Testis (tissue), 3 donors: Measurements from ENCODE around the gene EVI5. TPM values are rescaled to one million over a fixed set of nuclear protein-coding genes. Genes with fewer than 3 reads are reported as not detected.
A peak's percentile ranks its signal among the peaks of the same experiment; 100 is the strongest.
"Not testable (repeated sequence)": the region's sequence is repeated elsewhere in the genome, so short reads cannot be mapped to it uniquely, and the experiment has no call there.

Experiments
- DNase-seq: peaks from one replicate; pipeline ENCODE4 v3.0.0-alpha.2; 2019
- H3K27ac ChIP-seq, 2 donors: fragments of 200-600 bp; sonication (generic); one replicate each; pipeline ENCODE4 v1.5.1; 2019
- H3K27me3 ChIP-seq: fragments of 200-600 bp; sonication (generic); one replicate; pipeline ENCODE4 v1.5.1; 2019
- H3K36me3 ChIP-seq: fragments of 200-600 bp; sonication (generic); one replicate; pipeline ENCODE4 v1.5.1; 2017; ENCODE audit warnings: low read depth; ENCODE audit errors: missing control alignments
- H3K4me1 ChIP-seq: fragments of 200-600 bp; sonication (generic); one replicate; pipeline ENCODE4 v1.5.1; 2019
- H3K4me3 ChIP-seq, 2 donors: fragments of 200-600 bp; sonication (generic); one replicate each; pipeline ENCODE4 v1.5.1; 2017 to 2019
- H3K9me3 ChIP-seq: fragments of 200-600 bp; sonication (generic); one replicate; pipeline ENCODE4 v1.5.1; 2017
- POLR2A ChIP-seq: fragments of 450-650 bp; IDR thresholded peaks from one replicate; pipeline ENCODE4 v1.6.1; 2017; ENCODE audit warnings: antibody characterized with exemption, mild to moderate bottlenecking, moderate library complexity
- WGBS, 2 donors: methylation state at CpG; one replicate each; pipeline ENCODE4 v1.1.5; 2018; 5-methylcytosine and 5-hydroxymethylcytosine counted together
- intact Hi-C: fragments of 100-400 bp; cut with DNase I; formaldehyde crosslinking; loops from one replicate; pipeline ENCODE4 v1.15.1; 2023; ENCODE audit warnings: low total_unique reads
- polyA plus RNA-seq: library from polyadenylated mRNA; stranded (reverse); fragments of 350-450 nt; fragmentation: Illumina TruSeq; extraction: RNeasy Lipid Tissue Mini Kit (QIAGEN cat#74804); gene quantifications from one replicate; pipeline ENCODE4 v1.2.3, GENCODE V29; 2014; ENCODE audit warnings: low read depth, low replicate concordance; ENCODE audit not compliant: insufficient read depth
- total RNA-seq, 2 donors: library from RNA; depleted of rRNA; stranded (reverse); fragments of >200 nt; gene quantifications; one replicate each; pipeline ENCODE4 v1.2.3, GENCODE V29; 2016
- TF ChIP-seq, protein P1 (sequence below), 3 experiments: fragments of 450-650 bp in 2 of 3; fragments of 200-600 bp in 1 of 3; sonication (generic) in 1 of 3; IDR thresholded peaks; one replicate each; pipeline ENCODE4 v1.5.1; 2016 to 2019; ENCODE audit warnings: antibody characterized with exemption in 3 of 3, mild to moderate bottlenecking in 2 of 3, moderate library complexity in 1 of 3

Gene EVI5
- total and polyA plus RNA-seq, 3 donors from 2014 or later = 27.0 to 73.9 (median 58.7) TPM

DNA sequence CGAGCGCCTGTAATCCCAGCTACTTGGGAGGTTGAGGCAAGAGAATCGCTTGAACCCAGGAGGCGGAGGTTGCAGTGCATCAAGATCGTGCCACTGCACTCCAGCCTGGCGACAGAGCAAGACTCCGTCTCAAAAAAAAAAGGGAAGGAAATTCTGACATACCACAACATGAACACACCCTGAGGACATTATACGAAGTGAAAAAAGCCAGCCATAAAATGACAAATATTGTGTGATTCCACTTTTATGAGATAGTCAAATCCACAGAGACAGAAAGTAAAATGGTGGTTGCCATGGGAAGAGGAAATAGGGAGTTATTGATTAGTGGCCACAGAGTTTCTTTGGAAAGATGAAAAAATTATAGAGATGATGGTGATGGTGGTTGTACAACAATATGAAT lies 41.7 kb downstream of the EVI5 start:
- TF ChIP-seq, protein P1, sequence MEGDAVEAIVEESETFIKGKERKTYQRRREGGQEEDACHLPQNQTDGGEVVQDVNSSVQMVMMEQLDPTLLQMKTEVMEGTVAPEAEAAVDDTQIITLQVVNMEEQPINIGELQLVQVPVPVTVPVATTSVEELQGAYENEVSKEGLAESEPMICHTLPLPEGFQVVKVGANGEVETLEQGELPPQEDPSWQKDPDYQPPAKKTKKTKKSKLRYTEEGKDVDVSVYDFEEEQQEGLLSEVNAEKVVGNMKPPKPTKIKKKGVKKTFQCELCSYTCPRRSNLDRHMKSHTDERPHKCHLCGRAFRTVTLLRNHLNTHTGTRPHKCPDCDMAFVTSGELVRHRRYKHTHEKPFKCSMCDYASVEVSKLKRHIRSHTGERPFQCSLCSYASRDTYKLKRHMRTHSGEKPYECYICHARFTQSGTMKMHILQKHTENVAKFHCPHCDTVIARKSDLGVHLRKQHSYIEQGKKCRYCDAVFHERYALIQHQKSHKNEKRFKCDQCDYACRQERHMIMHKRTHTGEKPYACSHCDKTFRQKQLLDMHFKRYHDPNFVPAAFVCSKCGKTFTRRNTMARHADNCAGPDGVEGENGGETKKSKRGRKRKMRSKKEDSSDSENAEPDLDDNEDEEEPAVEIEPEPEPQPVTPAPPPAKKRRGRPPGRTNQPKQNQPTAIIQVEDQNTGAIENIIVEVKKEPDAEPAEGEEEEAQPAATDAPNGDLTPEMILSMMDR (IDR thresholded peaks at IDR 0.05) = no peak
- TF ChIP-seq POLR2A = no peak
- Histone ChIP-seq H3K27ac (no peak overlapping the region), H3K27me3 (no peaks in the 10 kb centered on the region), H3K4me1 (no peaks in the 10 kb centered on the region), H3K4me3 (no peak overlapping the region), H3K36me3 (no peaks in the 10 kb centered on the region), H3K9me3 (no peaks in the 10 kb centered on the region)
- intact Hi-C loops = no loop called here
- WGBS, 2 donors = 90 to 91% methylated on average over 8 of the region's 8 CpGs
- no peak for DNase-seq

DNA sequence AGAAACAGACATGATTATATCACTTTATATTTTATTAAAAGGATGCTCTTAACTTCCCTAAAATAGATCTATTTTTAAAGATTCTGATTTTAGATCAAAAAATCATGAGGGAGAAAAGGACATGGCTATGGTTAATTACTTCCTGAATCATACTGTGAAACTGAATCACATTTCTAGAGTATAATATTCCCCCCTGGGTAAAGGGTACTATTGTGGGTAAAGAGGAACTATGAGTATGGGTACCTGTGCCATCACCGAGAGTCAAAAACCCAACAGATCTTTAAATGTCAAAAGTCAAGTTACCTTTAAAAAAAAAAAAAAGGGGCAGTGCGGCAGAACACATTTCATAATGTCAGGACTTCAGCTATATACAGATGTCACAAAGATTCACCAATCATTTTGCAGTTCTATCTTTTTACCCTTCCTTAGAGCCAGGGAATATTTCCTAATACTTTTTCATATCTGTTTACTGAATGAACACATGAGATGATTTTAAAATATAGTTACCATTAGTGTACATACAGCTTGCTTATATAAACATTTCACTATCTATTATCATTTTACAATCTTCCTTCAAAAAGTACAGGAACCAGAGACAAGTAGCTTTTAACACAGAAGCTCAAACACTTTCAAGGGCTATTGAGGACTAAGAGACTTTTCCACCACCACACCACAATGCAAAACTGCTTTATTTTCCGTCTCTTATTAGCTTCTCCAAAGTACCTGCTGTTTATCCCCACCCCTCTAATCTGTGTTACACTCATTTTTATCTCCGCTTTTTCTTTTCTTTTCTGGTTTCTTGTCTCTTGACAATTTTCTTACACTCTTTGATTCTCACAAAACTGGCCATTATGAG lies 45.0 kb downstream of the EVI5 start:
- no peak overlapping the region for H3K4me3 ChIP-seq
- H3K9me3 ChIP-seq = no peaks in the 10 kb centered on the region
- intact Hi-C loops = no loop called here

DNA sequence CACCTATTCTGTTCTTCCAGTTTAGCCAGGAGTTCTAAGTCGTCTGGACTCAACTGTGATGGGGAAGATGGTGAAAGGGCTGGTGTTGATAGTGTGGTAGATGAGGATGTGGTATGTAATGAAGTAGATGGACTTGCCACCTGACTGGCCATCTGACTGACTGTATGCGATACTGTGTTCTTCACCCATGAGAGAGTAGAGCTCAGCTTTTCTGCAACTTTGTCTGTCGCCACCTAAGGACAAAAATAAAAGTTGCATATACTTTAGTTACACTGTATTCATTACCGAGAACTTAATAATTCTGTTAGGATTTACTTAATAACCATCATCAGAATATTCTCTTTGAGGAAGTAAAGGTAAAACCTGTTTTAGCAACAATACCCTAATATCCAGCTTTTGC lies 48.5 kb downstream of the EVI5 start:
- DNase-seq = peak; percentile 29
- H3K27me3 ChIP-seq = no peaks in the 10 kb centered on the region
- H3K27ac ChIP-seq = no peak overlapping the region
- 60 to 66% methylated on average over 4 of the region's 4 CpGs for WGBS, 2 donors
- H3K4me1 ChIP-seq = no peaks in the 10 kb centered on the region
- TF ChIP-seq, protein P1 (IDR thresholded peaks at IDR 0.05) = peak in 1 of 3 experiments; percentile 17
- no peak for TF ChIP-seq POLR2A
- H3K36me3 ChIP-seq = no peaks in the 10 kb centered on the region
- intact Hi-C loops = no loop called here
- H3K4me3 ChIP-seq = no peak overlapping the region
- H3K9me3 ChIP-seq = no peaks in the 10 kb centered on the region

More for the DNA sequence above, 45.0 kb downstream of the EVI5 start:
- Histone ChIP-seq H3K36me3 (no peaks in the 10 kb centered on the region), H3K4me1 (no peaks in the 10 kb centered on the region), H3K27ac (no peak overlapping the region), H3K27me3 (no peaks in the 10 kb centered on the region)
- TF ChIP-seq, protein P1 (IDR thresholded peaks at IDR 0.05) = no peak
- WGBS, 2 donors = 88 to 92% methylated on average over 4 of the region's 4 CpGs
- DNase-seq = no peak

DNA sequence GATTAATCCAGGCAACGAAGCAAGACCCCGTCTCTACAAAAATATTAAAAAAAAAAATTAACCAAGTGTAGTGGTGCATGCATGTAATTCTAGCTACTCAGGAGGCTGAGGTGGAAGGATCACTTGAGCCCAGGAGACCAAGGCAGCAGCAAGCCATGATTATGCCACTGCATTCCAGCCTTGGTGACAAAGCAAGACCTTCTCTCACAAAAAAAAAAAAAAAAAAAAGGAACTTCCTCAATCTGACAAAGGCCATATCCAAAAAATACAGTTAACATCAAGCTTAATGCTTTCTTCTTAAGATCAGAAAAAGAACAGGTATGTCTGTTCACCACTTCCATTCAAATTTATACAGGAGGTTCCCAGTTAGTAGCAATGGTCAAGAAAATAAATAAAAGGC lies 54.4 kb downstream of the EVI5 start:
- H3K9me3 ChIP-seq = no peaks in the 10 kb centered on the region
- TF ChIP-seq POLR2A = no peak
- TF ChIP-seq, protein P1 (IDR thresholded peaks at IDR 0.05) = no peak
- intact Hi-C loops = no loop called here

DNA sequence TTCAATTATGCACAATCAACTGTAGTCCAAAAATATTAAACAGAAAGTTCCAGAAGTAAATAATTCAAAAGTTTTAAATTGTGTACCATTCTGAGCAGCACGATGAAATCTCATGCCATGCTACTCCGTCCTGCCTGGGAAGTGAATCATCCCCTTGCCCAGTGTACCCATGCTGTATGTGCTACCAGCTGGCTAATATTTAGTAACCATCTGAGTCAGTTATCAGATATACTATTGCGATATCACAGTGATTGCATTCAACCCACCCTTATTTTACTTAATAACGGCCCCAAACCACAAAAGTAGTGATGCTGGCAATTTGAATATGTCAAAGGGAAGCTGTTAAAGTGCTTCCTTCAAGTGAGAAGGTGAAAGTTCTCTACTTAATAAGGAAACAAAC lies 56.2 kb downstream of the EVI5 start:
- Histone ChIP-seq H3K27me3 (no peaks in the 10 kb centered on the region), H3K4me3 (no peak overlapping the region)
- DNase-seq = no peak

More for the DNA sequence above, 54.4 kb downstream of the EVI5 start:
- H3K4me1 ChIP-seq = no peaks in the 10 kb centered on the region
- 88 to 100% methylated on average over 2 of the region's 2 CpGs for WGBS, 2 donors
- no peak for DNase-seq
- no peaks in the 10 kb centered on the region for H3K36me3 ChIP-seq
- no peak overlapping the region for H3K27ac ChIP-seq
- no peak overlapping the region for H3K4me3 ChIP-seq
- H3K27me3 ChIP-seq = no peaks in the 10 kb centered on the region

DNA sequence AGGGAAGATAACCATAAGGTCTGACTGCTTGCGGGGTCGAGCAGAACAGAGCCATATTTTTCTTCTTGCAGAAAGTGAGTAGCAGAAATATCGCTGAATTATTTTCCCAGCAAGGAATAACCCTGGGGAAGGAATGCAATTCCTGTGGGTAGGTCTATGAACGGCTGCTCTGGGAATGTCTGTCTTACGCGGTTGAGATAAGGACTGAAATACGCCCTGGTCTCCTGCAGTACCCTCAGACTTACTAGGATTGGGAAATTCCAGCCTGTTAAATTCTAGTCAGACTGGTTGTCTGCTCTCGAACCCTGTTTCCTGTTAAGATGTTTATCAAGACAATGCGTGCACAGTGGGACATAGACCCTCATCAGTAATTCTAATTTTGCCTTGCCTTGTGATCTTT lies 61.2 kb downstream of the EVI5 start:
- H3K4me3 ChIP-seq, H3K4me1 ChIP-seq, DNase-seq, intact Hi-C loops, H3K36me3 ChIP-seq, H3K27ac ChIP-seq, H3K9me3 ChIP-seq, H3K27me3 ChIP-seq: not testable (repeated sequence)
- 91% methylated on average over 9 of the region's 9 CpGs for WGBS, 2 donors

More for the DNA sequence above, 56.2 kb downstream of the EVI5 start:
- intact Hi-C loops = no loop called here
- no peaks in the 10 kb centered on the region for H3K36me3 ChIP-seq
- no peaks in the 10 kb centered on the region for H3K4me1 ChIP-seq
- TF ChIP-seq, protein P1 (IDR thresholded peaks at IDR 0.05) = no peak
- no peak for TF ChIP-seq POLR2A
- 85 to 89% methylated on average over 4 of the region's 4 CpGs for WGBS, 2 donors
- H3K27ac ChIP-seq = no peak overlapping the region
- H3K9me3 ChIP-seq = no peaks in the 10 kb centered on the region
